ENCODE data around the gene SLAMF8.
A peak's percentile ranks its signal among the peaks of the same experiment; 100 is the strongest.

SLAMF8 gene

GRCh38 chr1:159826441-159827101, at the start of gene SLAMF8:
Gene SLAMF8 (plus strand): TSS chr1:159826873. CDS start chr1:159826899, 26 bp downstream.
- DNase-seq, result no peak

GRCh38 chr1:159778266-159778665, 48.4 kb upstream of the SLAMF8 start:
- DNase-seq, result no peak

DNA sequence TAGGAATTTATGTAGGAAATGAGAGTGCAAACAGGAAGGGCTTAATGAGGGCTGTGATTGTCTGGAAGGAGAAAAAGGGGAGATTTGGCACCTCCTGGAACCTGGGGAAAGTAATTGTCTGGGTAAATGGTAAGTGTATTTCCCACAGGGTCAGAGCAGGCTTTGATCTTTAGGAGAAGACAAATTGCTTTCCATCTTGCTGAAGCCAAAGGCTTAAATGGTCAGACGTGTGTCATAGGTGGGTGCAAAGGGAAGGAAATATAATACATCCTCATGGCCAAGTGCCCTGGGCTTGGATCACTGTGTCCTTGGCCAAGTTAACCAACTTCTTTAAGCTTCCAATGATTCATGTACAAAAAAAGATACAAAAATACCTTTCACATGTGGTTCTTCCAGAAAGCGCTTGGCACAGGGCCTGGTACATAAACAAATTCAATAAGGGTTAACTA, 47.2 kb upstream of the SLAMF8 start:
- no peak for DNase-seq

DNA sequence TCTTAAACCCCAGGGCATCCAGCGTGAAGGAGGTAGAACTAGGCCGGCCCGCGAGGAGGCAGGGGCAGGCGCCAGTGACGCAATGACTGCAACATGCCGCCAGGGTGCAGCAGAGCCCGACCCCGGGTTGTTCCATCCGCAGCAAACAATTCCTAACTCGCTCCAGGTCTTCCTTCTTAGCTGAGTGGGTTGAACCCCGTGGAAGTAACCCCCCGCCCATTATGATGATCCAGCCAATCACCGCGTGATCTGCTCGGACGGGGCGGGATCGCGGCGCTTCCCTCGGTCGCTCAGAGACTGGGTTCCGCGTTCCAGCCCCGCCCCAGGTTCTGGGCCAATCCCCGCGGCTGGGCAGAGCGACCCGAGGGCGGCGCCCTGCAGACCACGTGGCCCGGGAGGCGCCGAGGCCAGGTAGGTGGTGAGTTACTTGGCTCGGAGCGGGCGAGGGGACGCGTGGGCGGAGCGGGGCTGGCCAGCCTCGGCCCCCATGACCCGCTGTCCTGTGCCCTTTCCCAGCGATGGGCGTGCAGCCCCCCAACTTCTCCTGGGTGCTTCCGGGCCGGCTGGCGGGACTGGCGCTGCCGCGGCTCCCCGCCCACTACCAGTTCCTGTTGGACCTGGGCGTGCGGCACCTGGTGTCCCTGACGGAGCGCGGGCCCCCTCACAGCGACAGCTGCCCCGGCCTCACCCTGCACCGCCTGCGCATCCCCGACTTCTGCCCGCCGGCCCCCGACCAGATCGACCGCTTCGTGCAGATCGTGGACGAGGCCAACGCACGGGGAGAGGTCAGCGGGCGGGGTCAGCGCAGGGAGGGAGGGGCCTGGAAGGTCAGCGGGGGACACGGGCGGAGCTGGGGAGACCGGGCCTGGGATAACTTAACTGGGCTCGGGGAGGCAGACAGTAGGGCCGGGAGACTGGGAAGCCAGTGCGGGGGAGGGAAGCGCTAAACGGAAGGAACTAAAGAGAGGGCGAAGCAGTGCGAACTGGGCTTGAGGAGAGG, 45.8 kb upstream of the SLAMF8 start, which contains the start of gene DUSP23:
Gene DUSP23 (plus strand): TSS at position 380 of the 1,000 bp plus-strand sequence. CDS start 139 bp downstream, at position 519.
- peak; percentile 99 for DNase-seq

GRCh38 chr1:159781992-159782391, 44.7 kb upstream of the SLAMF8 start:
- DNase-seq, result no peak

DNA sequence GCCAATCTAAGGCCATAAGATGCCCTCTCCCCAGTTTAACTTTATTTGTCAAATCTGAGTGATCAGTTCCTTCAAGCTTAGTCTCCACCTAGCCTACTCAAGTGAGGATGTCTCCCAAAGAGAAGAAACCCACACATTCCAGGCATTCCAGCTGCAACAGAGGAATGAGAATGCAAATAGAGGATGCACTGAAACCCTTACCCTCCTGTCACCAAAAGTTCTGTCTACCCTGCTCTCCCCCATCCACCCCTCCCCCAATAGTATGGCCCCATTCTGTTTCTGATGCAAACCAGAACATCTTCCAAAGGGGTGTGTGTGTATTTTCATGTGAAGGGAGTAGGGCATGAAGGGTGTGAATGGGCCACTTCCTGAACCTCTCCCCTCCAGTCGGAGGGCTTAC, 42.9 kb upstream of the SLAMF8 start:
- DNase-seq, result no peak

DNA sequence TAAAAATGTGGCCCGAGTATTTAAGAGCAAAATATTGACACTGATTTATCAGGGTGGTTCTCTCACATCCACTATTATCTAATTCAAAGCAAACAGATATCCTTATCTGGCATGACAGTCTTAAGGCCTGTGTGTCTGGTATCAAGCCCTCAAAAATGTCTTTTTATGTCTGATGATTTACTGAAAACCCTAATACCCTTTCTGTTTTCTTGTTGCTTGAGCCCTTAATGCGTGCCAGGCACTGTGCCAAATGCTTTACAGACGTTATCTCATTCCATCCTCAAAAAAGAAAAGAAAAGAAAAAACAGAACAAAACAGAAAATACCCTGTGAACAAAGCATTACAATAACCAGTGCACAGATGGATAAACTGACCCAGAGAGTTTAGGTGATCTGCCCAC, 40.2 kb upstream of the SLAMF8 start:
- DNase-seq, result no peak

DNA sequence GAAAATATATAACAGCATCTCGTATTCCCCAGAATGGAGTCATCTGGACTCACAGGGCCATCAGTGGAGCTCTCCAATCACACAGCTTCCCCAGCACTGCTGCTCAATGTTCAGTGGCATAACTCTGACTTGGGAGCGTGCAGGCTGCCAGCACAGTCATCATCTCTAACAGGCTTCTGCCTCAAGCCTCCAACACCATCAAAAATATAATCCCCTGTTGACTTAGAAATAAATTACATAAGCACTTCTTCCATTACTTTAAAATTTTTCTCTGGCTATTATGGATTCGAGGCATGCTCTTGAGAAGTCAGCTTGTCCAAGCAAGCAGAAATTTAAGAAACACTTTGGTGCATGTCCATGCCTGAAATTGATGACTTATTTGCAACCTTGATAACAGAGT, 39.7 kb upstream of the SLAMF8 start:
- DNase-seq, result no peak

DNA sequence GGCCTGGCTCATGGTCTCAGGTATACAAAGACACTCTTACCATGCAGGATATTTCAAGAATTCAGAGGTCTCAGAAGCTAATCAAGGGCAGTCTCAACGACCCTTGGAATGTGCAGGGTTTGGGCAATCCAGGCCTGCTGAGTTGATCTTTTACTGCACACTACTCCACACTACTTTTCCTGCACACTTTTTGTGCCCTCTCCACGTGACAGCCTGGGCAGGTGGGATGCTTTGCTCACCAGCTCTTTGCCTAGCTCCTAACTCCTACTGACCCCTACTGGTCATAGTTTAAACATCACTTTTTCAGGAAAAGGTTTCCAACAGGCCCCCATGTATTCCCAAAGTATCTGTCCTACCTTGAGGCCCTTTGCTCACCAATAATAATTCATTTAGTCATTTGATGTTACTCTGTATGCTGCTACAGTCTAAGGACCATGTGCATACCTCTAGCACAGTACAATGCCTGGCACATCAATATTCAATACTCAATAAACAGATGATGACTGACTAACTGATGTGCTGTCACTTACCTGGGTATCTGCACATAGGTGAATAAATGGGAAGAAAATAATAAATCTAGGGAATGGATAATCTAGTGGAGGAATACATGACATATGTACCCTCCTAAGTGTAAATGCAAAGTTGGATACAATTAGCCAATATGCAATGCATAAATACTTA, 36.3 kb upstream of the SLAMF8 start:
- DNase-seq, result peak in 1 of 2 experiments; percentile 38

- DNase-seq, result no peak
These were observed 35.6 kb upstream of the SLAMF8 start for GRCh38 chr1:159791031-159791430.

DNA sequence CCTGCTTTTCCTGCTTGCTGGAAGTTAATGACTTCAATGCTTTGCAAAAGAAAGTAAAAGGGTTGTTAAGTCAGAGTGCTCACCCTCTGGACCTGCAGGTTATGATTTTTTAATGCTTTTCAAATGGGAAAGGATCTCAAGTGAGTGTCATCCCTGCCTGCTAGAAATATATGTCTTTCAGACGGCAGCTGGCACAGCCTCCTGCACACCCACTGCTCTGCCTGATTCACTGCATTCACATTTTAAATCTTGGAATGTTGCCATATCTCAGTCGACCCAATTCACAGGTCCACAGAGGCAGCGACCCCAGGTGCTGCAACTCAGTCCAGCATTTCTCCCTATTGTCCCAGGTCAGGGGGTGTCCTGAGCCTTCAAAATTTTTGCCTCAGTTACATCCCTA, 35.2 kb upstream of the SLAMF8 start:
- no peak for DNase-seq

DNA sequence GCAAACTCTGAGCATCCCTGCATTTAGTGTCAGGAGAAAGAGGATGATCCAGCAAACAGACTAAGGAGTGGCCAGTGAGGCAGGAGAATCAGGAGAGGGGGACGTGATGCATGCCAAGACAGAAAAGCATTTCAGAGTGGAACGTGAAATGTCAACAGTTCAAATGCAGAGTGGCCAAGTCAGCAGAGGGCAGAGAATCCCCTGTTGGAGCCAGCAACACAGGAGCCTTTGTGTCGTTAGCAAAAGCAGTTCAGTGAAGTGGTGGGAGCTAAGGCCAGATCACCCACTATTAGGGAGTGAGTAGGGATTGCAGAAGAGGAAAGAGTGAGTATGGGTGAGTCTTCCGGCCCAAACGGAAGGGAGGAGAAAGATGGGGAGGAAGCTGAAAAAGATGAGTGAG, 31.1 kb upstream of the SLAMF8 start:
- DNase-seq, result no peak

- peak; percentile 73 to 80 for DNase-seq
These were observed 27.8 kb upstream of the SLAMF8 start for GRCh38 chr1:159798893-159799292.

DNA sequence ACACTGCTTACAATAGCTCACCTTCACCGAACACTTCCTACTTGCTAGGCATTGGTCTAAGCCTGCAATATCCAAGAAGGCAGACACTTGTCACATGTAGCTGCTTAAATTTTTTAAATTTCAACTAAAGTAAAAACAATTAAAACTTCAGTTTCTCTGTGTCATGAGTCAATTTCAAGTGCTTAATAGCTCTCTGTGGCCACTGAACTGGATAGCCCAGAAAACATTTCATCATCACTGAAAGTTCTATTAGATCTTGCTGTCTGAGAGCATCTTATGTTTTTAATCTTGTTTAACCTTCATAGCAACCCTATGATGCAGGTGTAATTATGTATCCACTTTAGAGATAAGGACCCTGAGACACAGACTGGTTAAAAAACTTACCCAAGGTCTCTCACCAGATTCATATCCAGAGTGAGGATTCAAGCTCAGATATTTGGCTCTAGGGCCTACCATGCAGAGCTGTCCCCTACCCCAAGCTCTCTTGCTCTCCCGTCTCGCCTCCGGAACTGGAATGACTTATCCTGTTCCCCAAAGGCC, 27.2 kb upstream of the SLAMF8 start:
- DNase-seq, result no peak

GRCh38 chr1:159800177-159800930, 26.3 kb upstream of the SLAMF8 start:
- no peak for DNase-seq

GRCh38 chr1:159802111-159802510, 24.6 kb upstream of the SLAMF8 start, which contains the start of gene FCRL6:
Gene FCRL6 (plus strand): TSS chr1:159802360. CDS start chr1:159802425, 65 bp downstream.
- DNase-seq, result no peak

- no peak for DNase-seq
These were observed 22.6 kb upstream of the SLAMF8 start for GRCh38 chr1:159803956-159804689.

- DNase-seq, result no peak
These were observed 21.7 kb upstream of the SLAMF8 start for GRCh38 chr1:159804924-159805323.

DNA sequence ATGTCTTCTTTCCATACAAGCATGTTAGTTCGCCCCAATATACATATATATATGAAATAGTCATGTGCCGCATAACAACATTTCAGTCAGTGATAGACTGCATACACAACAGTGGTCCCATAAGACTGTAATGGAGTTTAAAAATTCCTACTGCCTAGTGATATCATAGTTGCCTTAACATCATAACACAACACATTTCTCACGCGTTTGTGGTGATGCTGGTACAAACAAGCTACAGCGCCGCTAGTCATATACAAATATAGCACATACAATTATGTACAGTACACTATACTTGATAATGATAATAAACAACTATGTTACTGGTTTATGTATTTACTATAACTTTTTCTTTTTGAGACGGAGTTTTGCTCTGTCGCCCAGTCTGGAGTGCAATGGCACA, 10.7 kb upstream of the SLAMF8 start:
- no peak for DNase-seq

GRCh38 chr1:159817276-159818041, 9.2 kb upstream of the SLAMF8 start:
- peak; percentile 70 to 80 for DNase-seq
